ENCODE results near the gene CDC27.

DNA sequence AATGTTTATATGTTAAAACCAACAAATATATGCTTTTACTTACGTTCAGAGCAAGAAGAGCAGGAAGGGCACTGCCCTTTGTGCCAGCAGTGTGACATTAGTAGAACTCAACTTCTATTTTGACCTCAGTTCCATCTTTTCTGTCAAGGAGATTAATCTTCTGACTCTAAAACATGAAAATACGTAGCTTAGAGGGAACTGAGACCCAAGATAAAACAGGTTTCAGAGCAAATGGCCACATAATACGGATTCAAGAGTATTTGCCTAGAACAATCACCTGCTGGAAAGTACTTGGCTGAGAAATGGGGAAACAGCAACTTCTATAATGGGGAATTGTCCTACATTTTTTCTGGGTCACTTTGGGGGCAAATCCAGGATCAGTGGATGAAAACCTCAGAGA lies 42.2 kb upstream of the CDC27 start:
- TF ChIP-seq, protein P1, sequence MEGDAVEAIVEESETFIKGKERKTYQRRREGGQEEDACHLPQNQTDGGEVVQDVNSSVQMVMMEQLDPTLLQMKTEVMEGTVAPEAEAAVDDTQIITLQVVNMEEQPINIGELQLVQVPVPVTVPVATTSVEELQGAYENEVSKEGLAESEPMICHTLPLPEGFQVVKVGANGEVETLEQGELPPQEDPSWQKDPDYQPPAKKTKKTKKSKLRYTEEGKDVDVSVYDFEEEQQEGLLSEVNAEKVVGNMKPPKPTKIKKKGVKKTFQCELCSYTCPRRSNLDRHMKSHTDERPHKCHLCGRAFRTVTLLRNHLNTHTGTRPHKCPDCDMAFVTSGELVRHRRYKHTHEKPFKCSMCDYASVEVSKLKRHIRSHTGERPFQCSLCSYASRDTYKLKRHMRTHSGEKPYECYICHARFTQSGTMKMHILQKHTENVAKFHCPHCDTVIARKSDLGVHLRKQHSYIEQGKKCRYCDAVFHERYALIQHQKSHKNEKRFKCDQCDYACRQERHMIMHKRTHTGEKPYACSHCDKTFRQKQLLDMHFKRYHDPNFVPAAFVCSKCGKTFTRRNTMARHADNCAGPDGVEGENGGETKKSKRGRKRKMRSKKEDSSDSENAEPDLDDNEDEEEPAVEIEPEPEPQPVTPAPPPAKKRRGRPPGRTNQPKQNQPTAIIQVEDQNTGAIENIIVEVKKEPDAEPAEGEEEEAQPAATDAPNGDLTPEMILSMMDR (IDR thresholded peaks at IDR 0.05; ENCODE audit: low read depth, low read length, poor library complexity, severe bottlenecking), result no peak
- no peak for TF ChIP-seq EZH2phosphoT487 (IDR thresholded peaks at IDR 0.05; ENCODE audit: borderline replicate concordance, low read length)
